ENCODE data around the gene SLC2A3.

DNA sequence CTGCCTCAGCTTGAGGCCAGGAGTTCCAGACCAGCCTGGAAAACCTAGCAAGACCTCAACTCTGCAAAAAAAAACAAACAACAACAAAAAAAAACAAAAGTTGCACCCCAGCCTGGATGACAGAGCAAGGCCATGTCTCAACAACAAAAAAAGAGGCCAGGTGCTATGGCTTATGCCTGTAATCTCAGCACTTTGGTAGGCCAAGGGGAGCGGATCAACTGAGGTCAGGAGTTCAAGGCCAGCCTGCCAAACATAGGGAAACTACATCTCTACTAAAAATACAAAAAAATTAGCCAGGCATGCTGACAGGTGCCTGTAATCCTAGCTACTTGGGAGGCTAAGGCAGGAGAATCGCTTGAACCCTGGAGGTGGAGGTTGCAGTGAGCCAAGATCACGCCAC lies 56.7 kb downstream of the SLC2A3 start:
- TF ChIP-seq ZNF23 (CRISPR knock-in tag; IDR thresholded peaks at IDR 0.05) (no peak), TCF7 (IDR thresholded peaks at IDR 0.05; ENCODE audit: borderline replicate concordance) (no peak)

Measured in K562 (cell line).